ENCODE measurements around the gene HOXC5. TPM values are rescaled to one million over a fixed set of nuclear protein-coding genes. Genes with fewer than 3 reads are reported as not detected.

HOXC5 gene
- total RNA-seq, 1 donor from 2014 or later, result not detected

GRCh38 chr12:54051874-54052437 lies 19.1 kb downstream of the HOXC5 start:
- no peak overlapping the region for H3K4me3 ChIP-seq
- no peak for ATAC-seq

DNA sequence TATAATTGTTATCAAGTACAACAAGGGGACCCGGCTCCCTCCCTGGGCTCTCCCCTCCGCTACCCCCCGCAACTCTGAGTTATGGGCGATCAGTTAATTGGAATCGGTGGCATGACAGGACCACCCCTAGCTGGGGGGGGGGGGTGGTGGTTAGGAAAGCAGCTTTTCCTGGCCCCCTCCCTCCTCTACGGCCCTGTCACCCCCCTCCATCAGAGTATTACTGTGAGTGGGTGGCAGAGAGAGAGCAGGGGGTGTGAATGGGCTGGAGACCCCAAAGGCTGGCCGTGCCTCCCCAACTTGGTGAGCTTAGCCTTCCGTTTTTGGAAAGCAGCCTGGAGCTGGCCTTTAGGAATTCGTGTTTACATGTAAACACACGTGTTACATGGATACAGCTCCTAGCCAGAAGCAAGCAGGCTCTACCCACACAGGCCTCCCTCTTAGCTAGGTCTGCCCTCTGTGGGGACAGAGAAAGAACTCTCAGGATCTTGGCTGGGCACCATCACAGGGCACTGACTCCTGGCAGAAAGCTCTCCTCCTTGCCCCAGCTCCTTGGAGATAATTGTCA lies 19.7 kb downstream of the HOXC5 start:
- intact Hi-C loops (cut with DNase I), result no loop called here
- no peaks in the 10 kb centered on the region for H3K9me3 ChIP-seq
- ATAC-seq, result no peak
- peak; percentile 40 for DNase-seq
- no peak overlapping the region for H3K4me3 ChIP-seq
- H3K27ac ChIP-seq, result no peak overlapping the region
- peaks cover 75% of the 10 kb centered on the region for H3K27me3 ChIP-seq
- H3K4me1 ChIP-seq, result peaks cover 11% of the 10 kb centered on the region
- no peaks in the 10 kb centered on the region for H3K36me3 ChIP-seq
- no peak for TF ChIP-seq CTCF (IDR thresholded peaks at IDR 0.05)

More at GRCh38 chr12:54051874-54052437, 19.1 kb downstream of the HOXC5 start:
- H3K4me1 ChIP-seq, result peaks cover 11% of the 10 kb centered on the region
- H3K27me3 ChIP-seq, result peaks cover 77% of the 10 kb centered on the region
- no peak for TF ChIP-seq CTCF (IDR thresholded peaks at IDR 0.05)
- DNase-seq, result peak; percentile 40
- no peaks in the 10 kb centered on the region for H3K9me3 ChIP-seq
- intact Hi-C loops (cut with DNase I), result no loop called here
- no peak overlapping the region for H3K27ac ChIP-seq
- no peaks in the 10 kb centered on the region for H3K36me3 ChIP-seq

- intact Hi-C loops (cut with DNase I), result no loop called here
- ATAC-seq, result peak; percentile 38
- Histone ChIP-seq H3K4me1 (peaks cover 11% of the 10 kb centered on the region), H3K27me3 (peaks cover 75% of the 10 kb centered on the region), H3K4me3 (peak overlapping the region; percentile 56), H3K27ac (peak overlapping the region; percentile 36), H3K36me3 (no peaks in the 10 kb centered on the region), H3K9me3 (no peaks in the 10 kb centered on the region)
- no peak for TF ChIP-seq CTCF (IDR thresholded peaks at IDR 0.05)
- DNase-seq, result peak; percentile 56
Measured at GRCh38 chr12:54053003-54053750, 20.3 kb downstream of the HOXC5 start.

GRCh38 chr12:54053751-54054741 lies 21.2 kb downstream of the HOXC5 start, which contains the start of gene HOXC4:
Gene HOXC4 (plus strand): TSS chr12:54053835. CDS start chr12:54053923, 88 bp downstream.
- Histone ChIP-seq H3K36me3 (no peaks in the 10 kb centered on the region), H3K9me3 (no peaks in the 10 kb centered on the region), H3K4me1 (peaks cover 11% of the 10 kb centered on the region), H3K27ac (peak within 1 kb of the TSS; percentile 36), H3K27me3 (peaks cover 69% of the 10 kb centered on the region), H3K4me3 (peak within 1 kb of the TSS; percentile 56)
- intact Hi-C loops (cut with DNase I), result no loop called here
- no peak for TF ChIP-seq CTCF (IDR thresholded peaks at IDR 0.05)
- peak; percentile 29 for ATAC-seq
- DNase-seq, result no peak

GRCh38 chr12:54054742-54055194 lies 21.9 kb downstream of the HOXC5 start:
- Histone ChIP-seq H3K4me1 (peaks cover 11% of the 10 kb centered on the region), H3K9me3 (no peaks in the 10 kb centered on the region), H3K36me3 (no peaks in the 10 kb centered on the region), H3K27ac (no peak overlapping the region), H3K4me3 (peak overlapping the region; percentile 56), H3K27me3 (peaks cover 68% of the 10 kb centered on the region)
- intact Hi-C loops (cut with DNase I), result no loop called here
- TF ChIP-seq CTCF (IDR thresholded peaks at IDR 0.05), result no peak
- DNase-seq (no peak), ATAC-seq (no peak)

Measured in upper lobe of right lung (tissue), 1 donor.